ENCODE data around the gene GYG2.
"Not testable (repeated sequence)": the region's sequence is repeated elsewhere in the genome, so short reads cannot be mapped to it uniquely, and the experiment has no call there.

The GYG2 gene

DNA sequence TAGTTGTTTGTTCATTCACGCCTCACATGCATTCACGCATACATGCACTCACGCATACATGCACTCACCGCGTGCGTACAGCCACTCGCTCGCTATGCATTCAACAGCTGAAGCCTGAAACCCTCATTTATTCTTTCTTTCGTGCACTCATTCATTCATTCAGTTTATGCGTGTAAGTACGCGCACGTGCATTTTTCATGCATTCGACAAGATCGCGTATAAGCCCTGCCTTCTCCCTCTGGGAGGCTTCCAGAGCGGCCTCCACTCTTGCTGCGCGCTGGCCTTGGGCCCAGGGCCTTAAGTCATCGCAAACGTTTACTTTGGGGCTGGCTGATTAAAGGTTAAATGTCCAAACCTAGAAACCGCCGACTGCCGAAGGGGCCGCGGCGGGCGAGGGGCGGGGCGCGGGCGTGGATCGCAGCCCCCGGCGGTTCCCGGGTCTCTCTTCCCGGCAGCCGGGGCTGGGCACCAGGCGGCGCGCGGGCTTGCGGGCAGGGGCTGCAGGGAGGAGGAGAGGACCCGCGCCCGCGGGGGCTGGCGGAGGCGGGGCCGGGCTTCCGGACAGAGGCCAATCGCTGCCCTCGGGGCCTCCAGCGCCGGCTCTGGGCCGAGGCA, at the start of gene GYG2:
Gene GYG2 (plus strand): TSS at position 587 of the 615 bp plus-strand sequence. CDS start 1,259 bp downstream, outside the sequence.
- no peak for DNase-seq (ENCODE audit: low read depth, low spot score)
- no peak within 1 kb of the TSS for H3K27ac ChIP-seq

DNA sequence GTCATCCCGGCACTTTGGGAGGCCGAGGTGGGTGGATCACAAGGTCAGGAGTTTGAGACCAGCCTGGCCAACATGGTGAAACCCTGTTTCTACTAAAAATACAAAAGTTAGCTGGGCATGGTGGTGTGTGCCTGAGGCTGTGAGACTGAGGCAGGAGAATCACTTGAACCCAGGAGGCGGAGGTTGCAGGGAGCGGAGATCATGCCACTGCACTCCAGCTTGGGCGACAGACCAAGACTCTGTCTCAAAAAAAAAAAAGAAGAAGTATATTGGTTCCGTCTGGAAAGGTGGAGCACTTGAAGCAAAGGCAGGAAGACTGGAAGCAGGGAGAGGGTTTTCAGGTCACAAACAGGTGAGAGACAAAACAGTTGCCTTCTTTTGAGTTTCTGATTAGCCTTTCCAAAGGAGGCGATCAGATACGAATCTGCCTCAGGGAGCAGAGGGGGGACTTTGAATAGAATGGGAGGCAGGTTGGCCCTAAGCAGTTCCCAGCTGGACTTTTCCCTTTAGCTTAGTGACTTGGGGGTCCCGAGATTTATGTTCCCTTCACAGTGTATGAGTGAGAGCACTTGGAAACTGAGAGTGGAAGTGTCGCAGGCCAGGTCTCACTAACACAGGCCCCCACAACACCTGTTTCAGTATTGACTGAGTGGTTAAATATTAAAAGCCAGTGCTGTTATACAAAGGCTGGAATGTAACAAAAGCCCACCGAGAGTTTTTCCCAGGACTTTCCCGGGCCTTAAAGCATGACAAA, 48.1 kb upstream of the GYG2 start:
- not testable (repeated sequence) for H3K27ac ChIP-seq; DNase-seq (ENCODE audit: low read depth, low spot score)

DNA sequence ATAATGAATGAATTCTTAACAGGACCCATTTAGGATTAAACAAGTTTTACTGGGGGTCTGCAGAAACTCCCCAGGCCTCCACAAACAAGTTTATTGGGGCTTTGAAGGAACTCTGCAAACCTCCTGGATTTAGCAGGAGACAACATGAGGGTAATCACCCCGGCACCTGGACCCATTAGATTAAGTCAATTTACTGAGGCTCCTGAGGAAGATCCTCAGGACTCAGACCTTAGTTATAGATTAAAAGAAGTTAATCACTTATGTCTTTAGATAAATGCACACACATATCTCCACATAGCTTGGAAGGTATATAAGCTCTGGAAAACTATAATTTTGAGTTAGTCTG, 47.5 kb upstream of the GYG2 start:
- H3K27ac ChIP-seq = no peak overlapping the region
- no peak for DNase-seq (ENCODE audit: low read depth, low spot score)

DNA sequence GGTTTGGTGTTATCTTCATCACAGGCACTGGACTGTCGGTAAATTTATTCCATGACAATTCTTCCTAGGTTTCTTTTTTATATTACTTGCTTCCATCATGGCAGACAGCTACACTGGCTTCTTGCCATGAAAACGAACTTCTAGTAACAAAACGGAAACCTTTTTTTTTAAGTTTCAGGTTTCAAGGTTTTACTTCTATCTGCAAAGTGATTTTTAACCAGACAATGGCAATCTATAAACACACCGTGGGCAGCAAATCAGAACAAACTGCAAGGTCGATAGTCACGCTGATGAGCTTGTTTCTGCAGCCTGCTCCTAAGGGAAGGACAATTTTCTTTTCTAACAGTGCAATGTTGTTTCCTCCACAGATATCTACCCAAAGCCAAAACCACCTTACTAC, 47.0 kb upstream of the GYG2 start:
- no peak overlapping the region for H3K27ac ChIP-seq
- no peak for DNase-seq (ENCODE audit: low read depth, low spot score)

DNA sequence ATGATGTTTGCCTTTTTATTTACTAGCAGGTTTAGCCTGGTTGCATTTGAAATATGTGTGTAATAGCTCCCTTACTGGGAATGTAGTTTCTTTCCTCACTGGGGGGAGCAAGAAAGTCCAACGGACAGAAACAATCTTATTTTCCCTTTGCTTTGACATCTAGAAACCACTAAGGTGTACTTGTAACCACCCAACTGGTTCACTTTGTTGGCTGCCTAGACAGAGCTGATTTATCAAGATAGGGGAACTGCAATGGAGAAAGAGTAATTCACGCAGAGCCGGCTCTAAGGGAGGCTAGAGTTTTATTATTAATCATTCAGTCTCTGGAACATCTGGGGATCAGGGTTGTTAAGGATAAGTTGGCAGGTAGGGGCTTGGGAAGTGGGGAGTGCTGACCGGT, 46.6 kb upstream of the GYG2 start:
- DNase-seq (ENCODE audit: low read depth, low spot score) = no peak
- H3K27ac ChIP-seq = no peak overlapping the region

DNA sequence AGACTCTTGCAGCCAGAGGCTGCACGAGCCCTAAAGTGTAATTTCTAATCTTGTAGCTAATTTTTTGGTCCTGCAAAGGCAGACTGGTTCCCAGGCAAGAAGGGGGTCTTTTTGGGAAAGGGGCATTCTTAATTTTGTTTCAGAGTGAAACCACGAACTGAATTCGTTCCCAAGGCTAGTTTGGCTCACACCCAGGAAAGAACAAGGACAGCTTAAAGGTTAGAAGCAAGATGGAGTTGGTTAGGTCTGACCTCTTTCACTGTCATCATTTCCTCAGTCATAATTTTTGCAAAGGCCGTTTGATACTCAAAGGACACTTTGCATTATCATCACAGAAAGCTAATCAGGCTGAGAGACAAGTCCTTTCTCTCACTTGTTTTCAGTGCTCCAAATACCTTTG, 46.0 kb upstream of the GYG2 start:
- H3K27ac ChIP-seq = no peak overlapping the region
- no peak for DNase-seq (ENCODE audit: low read depth, low spot score)

DNA sequence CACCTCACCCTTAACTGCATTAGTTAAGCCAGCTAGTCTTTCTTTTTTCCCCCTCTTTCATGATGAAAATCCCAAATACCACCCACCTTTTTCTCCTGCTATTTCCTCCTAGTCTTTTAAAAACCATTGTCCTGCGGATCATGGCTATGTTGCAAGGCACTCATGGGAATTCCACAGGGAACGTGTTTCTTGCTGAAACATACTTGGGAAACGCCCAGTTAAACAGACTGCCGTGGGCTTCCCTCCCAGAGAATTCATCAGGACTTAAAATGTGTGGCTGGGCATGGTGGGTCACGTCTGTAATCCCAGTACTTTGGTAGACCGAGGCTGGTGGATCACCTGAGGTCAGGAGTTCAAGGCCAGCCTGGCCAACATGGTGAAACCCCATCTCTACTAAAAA, 44.7 kb upstream of the GYG2 start:
- DNase-seq (ENCODE audit: low read depth, low spot score) = no peak
- no peak overlapping the region for H3K27ac ChIP-seq

DNA sequence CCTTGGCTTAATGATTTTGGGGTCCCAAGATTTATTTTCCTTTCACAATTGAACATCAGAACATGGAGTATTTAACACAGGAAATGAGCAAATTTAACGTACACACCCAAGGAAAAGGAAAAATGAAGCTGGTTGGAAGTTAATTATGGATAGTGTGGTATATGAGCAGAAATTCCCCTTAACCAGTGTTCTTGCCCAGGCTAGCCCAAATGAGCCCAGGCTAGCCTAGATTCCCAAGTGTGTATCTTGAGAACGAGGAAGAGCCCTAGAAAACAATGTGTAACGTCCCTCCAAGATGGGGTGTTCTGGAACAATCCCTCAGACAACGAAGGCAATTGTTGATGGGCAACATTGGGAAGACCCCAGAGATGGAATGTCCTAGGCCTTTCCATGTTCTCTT, 43.2 kb upstream of the GYG2 start:
- H3K27ac ChIP-seq = no peak overlapping the region
- DNase-seq (ENCODE audit: low read depth, low spot score) = no peak

DNA sequence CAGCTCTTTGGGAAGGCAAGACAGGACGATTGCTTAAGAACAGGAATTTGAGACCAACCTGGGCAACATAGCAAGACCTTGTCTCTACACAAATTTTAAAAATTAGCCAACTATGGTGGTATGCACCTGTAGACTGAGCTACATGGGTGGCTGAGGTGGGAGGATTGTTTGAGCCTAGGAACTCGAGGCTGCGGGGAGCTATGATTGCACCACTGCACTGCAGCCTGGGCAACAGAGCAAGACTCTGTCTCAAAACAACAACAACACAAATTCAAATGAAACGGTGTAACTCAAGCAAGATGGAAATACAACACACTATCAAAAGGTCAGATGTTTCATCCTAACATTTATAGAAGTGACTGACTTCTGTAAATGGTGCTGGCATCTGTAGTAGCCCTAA, 39.8 kb upstream of the GYG2 start:
- no peak overlapping the region for H3K27ac ChIP-seq
- no peak for DNase-seq (ENCODE audit: low read depth, low spot score)

DNA sequence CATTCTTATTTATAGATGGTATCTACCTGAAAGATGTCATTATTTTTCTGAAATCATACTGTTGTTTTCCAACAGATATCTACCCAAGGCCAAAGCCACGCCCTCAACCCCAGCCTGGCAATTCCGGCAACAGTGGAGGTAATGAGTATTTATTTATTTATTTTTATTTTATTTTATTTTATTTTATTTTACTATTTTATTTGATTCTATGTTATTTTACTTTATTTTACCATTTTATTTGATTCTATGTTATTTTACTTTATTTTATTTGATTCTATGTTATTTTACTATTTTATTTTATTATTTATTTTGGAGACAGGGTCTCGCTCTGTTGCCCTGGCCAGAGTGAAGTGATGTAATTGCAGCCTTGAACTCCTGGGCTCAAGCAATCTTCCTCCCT, 39.2 kb upstream of the GYG2 start:
- no peak overlapping the region for H3K27ac ChIP-seq
- DNase-seq (ENCODE audit: low read depth, low spot score) = no peak

DNA sequence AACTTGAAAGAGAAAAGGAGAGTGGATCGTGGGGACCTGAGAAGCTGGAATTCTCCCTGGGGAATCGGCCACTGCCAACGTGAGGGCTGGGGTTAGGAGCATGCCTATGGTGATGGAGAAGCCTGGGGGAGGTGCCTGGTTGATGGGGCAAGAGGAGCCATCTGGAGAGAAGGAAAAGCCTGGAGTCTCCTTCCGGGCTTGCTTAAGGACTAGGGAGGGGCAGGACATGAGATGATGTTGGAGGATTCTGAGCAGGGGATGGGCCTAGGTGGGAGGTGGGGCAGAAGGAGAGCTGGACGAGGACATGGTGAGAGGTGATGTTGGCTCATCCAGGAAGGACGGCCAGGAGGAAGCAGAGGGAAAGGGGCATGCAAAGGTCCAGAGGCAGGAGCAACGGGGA, 35.0 kb upstream of the GYG2 start:
- no peak overlapping the region for H3K27ac ChIP-seq
- DNase-seq (ENCODE audit: low read depth, low spot score) = no peak

DNA sequence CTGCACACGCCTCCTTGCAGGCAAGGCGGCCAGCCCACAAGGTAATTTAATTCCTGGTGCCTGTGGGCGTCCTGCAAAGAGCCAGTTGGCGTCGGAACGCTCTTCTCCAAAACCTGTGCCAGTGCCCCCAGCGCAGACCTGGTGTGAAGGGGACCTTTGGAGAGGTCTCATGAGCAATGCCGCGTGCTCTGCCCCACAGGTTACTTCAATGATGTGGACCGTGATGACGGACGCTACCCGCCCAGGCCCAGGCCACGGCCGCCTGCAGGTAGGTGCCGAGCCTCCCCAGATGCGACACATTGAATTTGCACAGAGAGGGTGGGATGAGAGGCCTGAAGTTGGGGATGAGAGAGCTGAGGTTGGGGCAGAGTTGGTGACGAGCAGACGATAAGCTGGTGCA, 34.4 kb upstream of the GYG2 start:
- no peak for DNase-seq (ENCODE audit: low read depth, low spot score)

DNA sequence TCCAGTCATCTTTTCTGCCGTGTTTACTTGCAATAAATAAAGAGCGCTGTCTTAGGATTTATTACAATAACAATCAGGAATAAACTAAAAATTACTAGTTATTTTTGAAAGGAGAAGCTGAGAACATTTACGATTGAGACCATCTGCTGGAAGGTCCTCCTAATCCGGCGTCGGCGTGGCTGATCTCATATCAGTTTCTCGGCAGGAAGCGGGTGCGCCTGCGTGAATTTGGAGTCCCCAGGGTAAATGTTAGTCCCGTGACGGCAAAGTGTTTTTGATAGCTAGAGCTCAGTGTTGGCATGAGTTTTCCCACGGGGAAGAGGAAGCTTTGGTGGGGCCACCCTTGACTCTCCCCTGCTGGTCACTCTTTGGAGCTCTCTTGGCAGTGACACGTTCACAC, 31.9 kb upstream of the GYG2 start:
- not testable (repeated sequence) for H3K27ac ChIP-seq; DNase-seq (ENCODE audit: low read depth, low spot score)

More for the DNA sequence above, 34.4 kb upstream of the GYG2 start:
- no peak overlapping the region for H3K27ac ChIP-seq

DNA sequence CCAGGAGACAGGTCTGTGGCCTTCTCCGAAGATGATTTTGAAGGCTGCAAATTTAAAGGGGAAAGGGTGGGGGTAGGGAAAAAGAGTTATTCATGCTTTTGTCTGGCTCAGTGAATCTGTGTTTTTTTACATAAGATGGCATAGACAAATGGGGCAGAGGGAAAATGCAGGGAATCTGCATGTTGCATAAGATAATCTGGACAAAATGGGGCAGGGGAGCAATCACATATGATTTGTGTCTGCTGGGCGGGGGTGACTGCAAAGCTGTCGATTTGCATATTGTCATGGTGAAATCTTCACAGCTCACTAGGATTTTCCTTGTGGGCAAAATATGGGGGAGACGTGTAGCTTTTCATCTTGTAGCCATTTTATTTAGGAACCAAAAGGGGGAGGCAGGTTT, 29.4 kb upstream of the GYG2 start:
- H3K27ac ChIP-seq = no peak overlapping the region
- no peak for DNase-seq (ENCODE audit: low read depth, low spot score)

DNA sequence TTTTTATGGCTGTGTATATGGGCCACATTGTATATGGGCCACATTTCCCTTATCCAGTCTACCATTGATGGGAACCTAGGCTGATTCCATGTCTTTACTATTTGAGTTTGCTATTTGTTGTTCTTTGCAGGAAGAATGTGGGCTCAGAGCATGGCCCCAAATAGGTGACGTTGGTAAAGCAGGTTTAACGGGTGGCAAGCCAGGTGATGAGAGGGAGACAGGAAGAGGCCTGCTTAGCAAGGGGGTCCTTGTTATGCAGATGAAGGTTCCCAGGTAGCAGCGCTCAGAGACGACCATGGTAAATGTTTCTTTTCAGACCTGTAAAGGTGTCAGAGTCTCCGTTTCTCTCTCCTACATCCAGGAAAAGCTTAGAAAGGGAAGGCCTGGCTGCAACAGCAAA, 28.8 kb upstream of the GYG2 start:
- DNase-seq (ENCODE audit: low read depth, low spot score) = not testable (repeated sequence)

DNA sequence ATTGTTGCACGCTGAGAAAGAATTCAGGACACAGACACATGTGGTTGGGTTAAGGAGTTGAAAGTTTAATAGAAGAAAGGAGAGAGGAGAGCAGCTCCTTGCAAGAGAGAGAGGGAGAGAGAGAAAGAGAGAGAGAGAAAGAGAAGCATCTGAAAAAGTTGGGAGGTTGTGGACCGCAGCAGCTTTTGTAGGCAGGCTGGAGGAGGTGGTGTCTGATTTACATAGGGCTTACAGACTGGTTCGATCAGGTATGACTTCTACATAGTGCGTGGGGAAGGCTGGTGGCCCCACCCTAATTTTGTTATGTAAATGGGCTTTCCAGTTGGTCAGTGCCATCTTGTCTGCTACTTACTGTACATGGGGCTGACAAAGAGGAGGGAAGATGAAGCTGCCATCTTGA, 27.5 kb upstream of the GYG2 start:
- H3K27ac ChIP-seq = no peak overlapping the region
- DNase-seq (ENCODE audit: low read depth, low spot score) = no peak

More for the DNA sequence above, 28.8 kb upstream of the GYG2 start:
- not testable (repeated sequence) for H3K27ac ChIP-seq

DNA sequence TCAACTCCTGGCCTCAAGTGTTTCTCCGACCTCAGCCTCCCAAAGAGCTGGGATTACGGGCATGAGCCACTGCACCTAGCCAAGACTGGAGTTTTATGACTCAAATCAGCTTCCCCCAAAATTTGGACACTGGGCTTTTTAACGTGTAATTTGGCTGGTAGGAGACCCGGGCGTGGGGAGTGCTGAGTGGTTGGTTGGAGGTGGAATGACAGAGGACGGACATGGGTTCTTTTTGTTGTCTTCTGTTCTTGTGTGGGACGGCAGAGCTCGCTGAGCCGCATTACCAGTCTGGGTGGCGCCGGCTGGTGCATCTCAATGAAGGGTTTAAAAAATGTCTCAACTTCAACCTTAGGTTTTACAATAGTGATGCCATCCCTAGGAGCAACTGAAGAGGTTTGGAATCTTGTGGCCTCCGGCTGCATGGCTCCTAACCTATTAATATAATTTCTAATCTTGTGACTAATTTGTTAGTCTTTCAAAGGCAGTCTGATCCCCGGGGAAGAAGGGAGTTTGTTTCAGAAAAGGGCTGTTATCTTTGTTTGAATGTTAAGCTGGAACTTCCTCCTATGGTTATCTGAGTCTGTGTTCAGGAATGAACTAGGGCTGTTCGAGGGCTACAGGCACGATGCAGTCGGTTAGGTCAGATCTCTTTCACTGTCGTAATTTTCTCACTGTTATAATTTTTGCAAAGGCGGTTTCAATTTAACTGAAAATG, 26.2 kb upstream of the GYG2 start:
- not testable (repeated sequence) for H3K27ac ChIP-seq; DNase-seq (ENCODE audit: low read depth, low spot score)

DNA sequence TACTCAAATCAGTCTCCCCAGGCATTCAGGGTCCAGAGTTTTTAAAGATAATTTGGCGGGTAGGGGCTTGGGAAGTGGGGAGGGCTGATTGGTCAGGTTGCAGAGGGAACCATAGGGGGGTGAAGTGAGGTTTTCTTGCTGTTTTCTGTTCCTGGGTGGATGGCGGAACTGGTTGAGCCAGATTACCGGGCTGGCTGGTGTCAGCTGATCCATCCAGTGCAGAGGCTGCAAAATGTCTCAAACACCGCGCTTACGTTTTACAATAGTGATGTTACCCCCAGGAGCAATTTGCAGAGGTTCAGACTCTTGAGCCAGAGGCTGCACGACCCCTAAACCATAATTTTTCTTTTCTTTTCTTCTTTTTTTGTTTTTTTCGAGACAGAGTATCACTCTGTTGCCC, 25.2 kb upstream of the GYG2 start:
- not testable (repeated sequence) for H3K27ac ChIP-seq

DNA sequence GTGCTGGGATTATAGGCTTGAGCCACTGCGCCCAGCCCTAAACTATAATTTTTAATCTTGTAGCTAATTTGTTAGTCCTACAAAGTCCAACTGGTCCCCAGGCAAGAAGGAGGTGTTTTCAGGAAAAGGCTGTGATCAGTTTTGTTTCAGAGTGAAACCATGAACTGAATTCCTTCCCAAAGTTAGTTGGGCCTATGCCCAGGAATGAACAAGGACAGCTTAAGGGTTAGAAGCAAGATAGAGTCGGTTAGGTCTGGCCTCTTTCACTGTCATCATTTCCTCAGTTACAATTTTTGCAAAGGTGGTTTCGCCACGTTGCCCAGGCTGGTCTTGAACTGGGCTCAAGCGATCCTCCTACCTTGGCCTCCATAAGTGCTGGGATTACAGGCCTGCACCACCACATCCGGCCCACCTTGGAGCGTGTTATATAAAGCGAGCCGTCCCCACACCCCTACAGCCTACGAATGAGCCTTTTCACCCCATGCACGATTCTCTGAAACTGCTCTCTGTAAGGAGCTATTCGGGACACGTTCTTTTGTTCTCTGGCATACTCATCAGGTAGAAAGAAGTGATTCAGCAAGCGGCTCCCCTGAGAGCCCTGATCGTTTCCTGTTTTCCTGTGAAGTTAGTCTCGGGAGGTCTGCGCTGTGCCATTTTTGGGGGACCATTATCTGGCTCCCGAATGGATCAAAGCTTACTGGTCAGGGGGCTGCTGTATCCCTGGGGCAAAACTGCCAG, 24.5 kb upstream of the GYG2 start:
- not testable (repeated sequence) for DNase-seq (ENCODE audit: low read depth, low spot score); H3K27ac ChIP-seq

More for the DNA sequence above, 25.2 kb upstream of the GYG2 start:
- DNase-seq (ENCODE audit: low read depth, low spot score) = not testable (repeated sequence)

DNA sequence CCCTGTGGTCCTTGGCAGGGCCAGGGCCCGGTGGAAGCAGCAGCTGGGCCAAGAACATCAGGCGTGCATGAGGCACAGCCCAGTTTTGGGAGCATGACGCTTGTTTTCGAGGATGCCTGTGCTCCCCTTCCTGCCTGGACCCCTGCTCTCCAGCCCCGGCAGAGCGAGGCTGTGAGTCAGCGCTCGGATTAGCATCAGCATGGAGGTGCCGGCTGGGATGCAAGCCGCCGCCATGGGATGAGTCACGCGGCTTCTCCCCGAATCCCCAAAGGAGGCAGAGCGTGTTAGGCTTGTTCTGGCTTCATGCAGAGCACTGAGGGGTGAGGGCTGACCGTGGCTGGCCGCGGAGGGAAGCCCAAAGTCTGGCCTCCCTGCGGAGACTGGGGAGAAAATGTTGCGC, 23.9 kb upstream of the GYG2 start:
- H3K27ac ChIP-seq; DNase-seq (ENCODE audit: low read depth, low spot score): not testable (repeated sequence)

DNA sequence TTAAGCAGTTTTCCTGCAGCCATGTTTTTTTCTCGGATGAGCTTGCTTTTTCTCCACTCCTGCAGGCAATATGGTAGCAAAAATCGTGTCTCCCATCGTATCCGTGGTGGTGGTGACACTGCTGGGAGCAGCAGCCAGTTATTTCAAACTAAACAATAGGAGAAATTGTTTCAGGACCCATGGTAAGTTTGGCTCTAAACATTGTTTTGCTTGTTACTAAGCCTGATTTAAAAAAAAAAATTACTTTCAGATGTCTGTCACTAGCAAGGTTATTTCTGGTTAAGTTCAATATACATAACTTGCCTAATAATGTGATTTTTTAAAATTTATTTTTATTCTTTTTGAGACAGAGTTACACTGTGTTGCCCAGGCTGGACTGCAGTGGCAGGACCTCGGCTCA, 17.5 kb upstream of the GYG2 start:
- H3K27ac ChIP-seq = peak overlapping the region; percentile 48
- DNase-seq (ENCODE audit: low read depth, low spot score) = no peak
